HEK293 (cell line): Measurements from ENCODE around the gene ACSF2.

Source experiments
- CTCF ChIA-PET: fragments of 350-600 bp; formaldehyde crosslinking; extraction: SDS; loops from one replicate; lab custom pipeline; 2021; ENCODE audit warnings: antibody characterized with exemption; lab: Yijun Ruan, JAX
- POLR2A ChIA-PET: fragments of 300-600 bp; formaldehyde crosslinking; extraction: SDS; loops from one replicate; lab custom pipeline; 2020; ENCODE audit warnings: antibody characterized with exemption, inconsistent platforms; lab: Yijun Ruan, JAX
- H3K27ac ChIP-seq: fragments of 200-500 bp; sonication (Bioruptor generic); 2 replicates; pipeline ENCODE4 v1.5.1; 2014; ENCODE audit warnings: low read depth, low read length, control low read depth, inconsistent platforms; ENCODE audit errors: extremely low read depth
- H3K36me3 ChIP-seq, 2 experiments: fragments of 200-500 bp in 1 of 2; sonication (Bioruptor generic) in 1 of 2; 1 replicate in 1 of 2; 2 replicates in 1 of 2; pipeline ENCODE4 v1.5.1; 2014 to 2017; ENCODE audit warnings: inconsistent platforms in 2 of 2, low read length in 2 of 2; ENCODE audit not compliant: control insufficient read depth in 2 of 2, insufficient read depth in 1 of 2
- H3K4me1 ChIP-seq: fragments of 200-500 bp; sonication (Bioruptor generic); 2 replicates; pipeline ENCODE4 v1.5.1; 2014; ENCODE audit warnings: mild to moderate bottlenecking, low read length, inconsistent platforms; ENCODE audit not compliant: control insufficient read depth, insufficient read depth
- H3K4me3 ChIP-seq: 2 replicates; pipeline ENCODE4 v1.5.1; 2011; ENCODE audit warnings: low read depth, mild to moderate bottlenecking, control low read depth, low read length, moderate library complexity
- H3K9me3 ChIP-seq: fragments of 200-500 bp; sonication (Bioruptor generic); 2 replicates; pipeline ENCODE4 v1.5.1; 2014; ENCODE audit warnings: low read depth, low read length, inconsistent platforms; ENCODE audit not compliant: control insufficient read depth, insufficient read depth
- GLIS1 ChIP-seq: fragments of 450-650 bp; formaldehyde crosslinking; IDR thresholded peaks from 2 replicates; pipeline ENCODE4 v1.5.1; 2016; ENCODE audit warnings: missing biosample characterization, missing genetic modification characterization
- HOXD13 ChIP-seq: sonication (generic); formaldehyde crosslinking; IDR thresholded peaks from 2 replicates; pipeline ENCODE4 v1.8.0; 2022; ENCODE audit warnings: missing genetic modification reagents, borderline replicate concordance
- KLF8 ChIP-seq: fragments of 450-650 bp; formaldehyde crosslinking; IDR thresholded peaks from 2 replicates; pipeline ENCODE4 v1.5.1; 2016; ENCODE audit warnings: missing biosample characterization, missing genetic modification characterization
- OSR2 ChIP-seq: fragments of 450-650 bp; formaldehyde crosslinking; IDR thresholded peaks from 2 replicates; pipeline ENCODE4 v1.5.1; 2016; ENCODE audit warnings: missing biosample characterization, missing genetic modification characterization
- SETDB1 ChIP-seq: IDR thresholded peaks from one replicate; pipeline ENCODE4 v1.6.1; 2017; ENCODE audit warnings: mild to moderate bottlenecking, low read length, moderate library complexity, mixed read lengths; ENCODE audit not compliant: insufficient read length
- ZBTB17 ChIP-seq: fragments of 450-650 bp; formaldehyde crosslinking; IDR thresholded peaks from 2 replicates; pipeline ENCODE4 v1.5.1; 2016; ENCODE audit warnings: missing biosample characterization, missing genetic modification characterization
- ZBTB20 ChIP-seq: fragments of 450-650 bp; formaldehyde crosslinking; IDR thresholded peaks from 2 replicates; pipeline ENCODE4 v1.5.1; 2016; ENCODE audit warnings: missing biosample characterization, missing genetic modification characterization
- ZBTB21 ChIP-seq: fragments of 450-650 bp; formaldehyde crosslinking; IDR thresholded peaks from 2 replicates; pipeline ENCODE4 v1.5.1; 2017; ENCODE audit warnings: missing biosample characterization, missing genetic modification characterization
- ZBTB48 ChIP-seq: fragments of 450-650 bp; formaldehyde crosslinking; IDR thresholded peaks from 2 replicates; pipeline ENCODE4 v1.5.1; 2016; ENCODE audit warnings: missing biosample characterization, missing genetic modification characterization
- ZEB2 ChIP-seq: fragments of 450-650 bp; formaldehyde crosslinking; IDR thresholded peaks from 2 replicates; pipeline ENCODE4 v1.5.1; 2016; ENCODE audit warnings: missing biosample characterization, missing genetic modification characterization
- ZNF174 ChIP-seq: fragments of 450-650 bp; formaldehyde crosslinking; IDR thresholded peaks from 2 replicates; pipeline ENCODE4 v1.5.0; 2017; ENCODE audit warnings: missing biosample characterization, mild to moderate bottlenecking, missing genetic modification characterization
- ZNF184 ChIP-seq: fragments of 450-650 bp; IDR thresholded peaks from 2 replicates; pipeline ENCODE4 v1.5.1; 2018; ENCODE audit warnings: missing biosample characterization, mild to moderate bottlenecking, missing genetic modification characterization
- ZNF24 ChIP-seq: fragments of 450-650 bp; formaldehyde crosslinking; IDR thresholded peaks from 2 replicates; pipeline ENCODE4 v1.5.1; 2016; ENCODE audit warnings: missing biosample characterization, missing genetic modification characterization
- ZNF335 ChIP-seq: fragments of 450-650 bp; formaldehyde crosslinking; conservative IDR thresholded peaks from 2 replicates; pipeline ENCODE4 v1.5.1; 2016; ENCODE audit warnings: missing biosample characterization, missing genetic modification characterization
- ZNF600 ChIP-seq: fragments of 450-650 bp; formaldehyde crosslinking; IDR thresholded peaks from 2 replicates; pipeline ENCODE4 v1.5.1; 2016; ENCODE audit warnings: missing biosample characterization, missing genetic modification characterization
- ZNF629 ChIP-seq: fragments of 450-650 bp; formaldehyde crosslinking; IDR thresholded peaks from 2 replicates; pipeline ENCODE4 v1.5.1; 2017; ENCODE audit warnings: missing biosample characterization, missing genetic modification characterization
- ZNF660 ChIP-seq: fragments of 450-650 bp; IDR thresholded peaks from 2 replicates; pipeline ENCODE4 v1.5.1; 2018; ENCODE audit warnings: missing biosample characterization, mild to moderate bottlenecking, missing genetic modification characterization
- ZSCAN23 ChIP-seq: fragments of 450-650 bp; formaldehyde crosslinking; IDR thresholded peaks from 2 replicates; pipeline ENCODE4 v1.5.1; 2016; ENCODE audit warnings: missing biosample characterization, missing genetic modification characterization
- TF ChIP-seq, protein P1 (sequence below): fragments of 450-650 bp; formaldehyde crosslinking; IDR thresholded peaks from 2 replicates; pipeline ENCODE4 v1.5.0; 2017; ENCODE audit warnings: missing biosample characterization, missing genetic modification characterization, borderline replicate concordance
- TF ChIP-seq, protein P2 (sequence below): fragments of 450-650 bp; formaldehyde crosslinking; IDR thresholded peaks from 2 replicates; pipeline ENCODE4 v1.5.1; 2017; ENCODE audit warnings: missing biosample characterization, missing genetic modification characterization
- TF ChIP-seq, protein P3 (sequence below): fragments of 450-650 bp; formaldehyde crosslinking; IDR thresholded peaks from 2 replicates; pipeline ENCODE4 v1.5.1; 2016; ENCODE audit warnings: missing biosample characterization, missing genetic modification characterization
- TF ChIP-seq, protein P4 (sequence below): fragments of 450-650 bp; formaldehyde crosslinking; IDR thresholded peaks from 2 replicates; pipeline ENCODE4 v1.5.1; 2017; ENCODE audit warnings: missing biosample characterization, missing genetic modification characterization
- TF ChIP-seq, protein P5 (sequence below): fragments of 450-650 bp; formaldehyde crosslinking; IDR thresholded peaks from 2 replicates; pipeline ENCODE4 v1.5.1; 2016; ENCODE audit warnings: missing biosample characterization, missing genetic modification characterization
- TF ChIP-seq, protein P6 (sequence below): fragments of 450-650 bp; formaldehyde crosslinking; IDR thresholded peaks from 2 replicates; pipeline ENCODE4 v1.5.1; 2017; ENCODE audit warnings: missing biosample characterization, mild to moderate bottlenecking, missing genetic modification characterization, moderate library complexity

Gene ACSF2

DNA sequence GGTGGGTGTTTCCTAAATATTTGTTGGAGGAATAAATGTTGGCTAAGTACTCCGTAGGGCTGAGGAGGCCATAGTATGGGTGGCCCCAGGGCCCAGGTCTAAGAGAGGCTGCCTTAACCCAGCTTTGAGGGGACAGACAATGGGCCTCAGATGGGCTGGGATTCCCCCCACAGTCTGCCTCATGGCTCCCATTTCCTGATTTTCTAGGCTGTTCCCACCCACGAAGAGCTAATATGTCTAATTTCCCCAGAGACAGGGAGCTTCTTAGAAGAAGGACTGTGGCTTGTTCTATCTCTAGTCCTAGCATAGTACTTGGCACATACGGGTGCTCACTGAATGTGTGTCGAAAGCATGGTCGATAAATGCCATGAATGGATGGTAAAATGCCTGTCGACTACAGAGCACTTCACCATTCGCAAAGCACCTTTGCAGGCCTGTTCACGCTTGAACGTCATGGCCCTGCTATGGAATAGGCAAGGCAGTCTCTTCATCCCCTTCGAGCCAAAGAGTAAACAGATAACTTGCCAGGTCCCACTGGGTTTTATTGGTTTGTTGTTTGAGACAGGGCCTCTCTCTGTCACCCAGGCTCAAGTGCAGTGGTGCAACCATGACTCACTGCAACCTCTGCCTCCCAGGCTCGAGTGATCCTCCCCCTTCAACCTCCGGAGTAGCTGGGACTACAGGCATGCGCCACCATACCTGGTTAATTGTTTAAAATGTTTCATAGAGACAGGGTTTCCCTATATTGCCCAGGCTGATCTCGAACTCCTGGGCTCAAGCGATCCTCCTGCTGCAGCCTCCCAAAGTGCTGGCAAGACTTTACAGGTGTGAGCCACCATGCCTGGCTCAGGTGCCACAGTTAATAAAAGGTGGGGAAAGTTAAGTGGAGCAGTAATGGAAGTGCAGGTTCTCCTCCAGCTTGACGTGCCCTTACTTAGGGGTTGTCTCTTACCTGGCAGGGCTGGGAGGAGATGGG is 33.0 kb downstream of the ACSF2 start:
- no peaks in the 10 kb centered on the region for H3K9me3 ChIP-seq
- ChIA-PET POLR2A (interaction anchor here (1.0 to 1.7 kb wide), 3 partner anchors 13 to 62 kb away, joined by 4 to 5 read pairs (median 5); partner anchors contain the start of genes ACSF2 and LRRC59), CTCF (interaction anchor here (0.8 to 5.1 kb wide), 4 partner anchors 15 to 358 kb away, joined by 3 to 29 read pairs (median 11); partner anchors contain the start of genes LRRC59 and RSAD1)
- H3K27ac ChIP-seq = peak overlapping the region; percentile 25; the same call in 1 of the 2 replicates
- peaks cover 0 to 31% of the 10 kb centered on the region in 2 experiments; a peak in 1 of 3 replicates for H3K36me3 ChIP-seq
- peaks cover 17% of the 10 kb centered on the region for H3K4me1 ChIP-seq
- no peak overlapping the region for H3K4me3 ChIP-seq
- no peak for TF ChIP-seq HOXD13
- TF ChIP-seq, protein P1, sequence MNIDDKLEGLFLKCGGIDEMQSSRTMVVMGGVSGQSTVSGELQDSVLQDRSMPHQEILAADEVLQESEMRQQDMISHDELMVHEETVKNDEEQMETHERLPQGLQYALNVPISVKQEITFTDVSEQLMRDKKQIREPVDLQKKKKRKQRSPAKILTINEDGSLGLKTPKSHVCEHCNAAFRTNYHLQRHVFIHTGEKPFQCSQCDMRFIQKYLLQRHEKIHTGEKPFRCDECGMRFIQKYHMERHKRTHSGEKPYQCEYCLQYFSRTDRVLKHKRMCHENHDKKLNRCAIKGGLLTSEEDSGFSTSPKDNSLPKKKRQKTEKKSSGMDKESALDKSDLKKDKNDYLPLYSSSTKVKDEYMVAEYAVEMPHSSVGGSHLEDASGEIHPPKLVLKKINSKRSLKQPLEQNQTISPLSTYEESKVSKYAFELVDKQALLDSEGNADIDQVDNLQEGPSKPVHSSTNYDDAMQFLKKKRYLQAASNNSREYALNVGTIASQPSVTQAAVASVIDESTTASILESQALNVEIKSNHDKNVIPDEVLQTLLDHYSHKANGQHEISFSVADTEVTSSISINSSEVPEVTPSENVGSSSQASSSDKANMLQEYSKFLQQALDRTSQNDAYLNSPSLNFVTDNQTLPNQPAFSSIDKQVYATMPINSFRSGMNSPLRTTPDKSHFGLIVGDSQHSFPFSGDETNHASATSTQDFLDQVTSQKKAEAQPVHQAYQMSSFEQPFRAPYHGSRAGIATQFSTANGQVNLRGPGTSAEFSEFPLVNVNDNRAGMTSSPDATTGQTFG (tag by site-specific recombination) = no peak
- peak; percentile 69 for TF ChIP-seq ZBTB17 (tag by site-specific recombination)
- peak; percentile 30; the same call in 1 of the 2 replicates for TF ChIP-seq ZNF335 (tag by site-specific recombination)
- no peak for TF ChIP-seq SETDB1
- TF ChIP-seq, protein P2, sequence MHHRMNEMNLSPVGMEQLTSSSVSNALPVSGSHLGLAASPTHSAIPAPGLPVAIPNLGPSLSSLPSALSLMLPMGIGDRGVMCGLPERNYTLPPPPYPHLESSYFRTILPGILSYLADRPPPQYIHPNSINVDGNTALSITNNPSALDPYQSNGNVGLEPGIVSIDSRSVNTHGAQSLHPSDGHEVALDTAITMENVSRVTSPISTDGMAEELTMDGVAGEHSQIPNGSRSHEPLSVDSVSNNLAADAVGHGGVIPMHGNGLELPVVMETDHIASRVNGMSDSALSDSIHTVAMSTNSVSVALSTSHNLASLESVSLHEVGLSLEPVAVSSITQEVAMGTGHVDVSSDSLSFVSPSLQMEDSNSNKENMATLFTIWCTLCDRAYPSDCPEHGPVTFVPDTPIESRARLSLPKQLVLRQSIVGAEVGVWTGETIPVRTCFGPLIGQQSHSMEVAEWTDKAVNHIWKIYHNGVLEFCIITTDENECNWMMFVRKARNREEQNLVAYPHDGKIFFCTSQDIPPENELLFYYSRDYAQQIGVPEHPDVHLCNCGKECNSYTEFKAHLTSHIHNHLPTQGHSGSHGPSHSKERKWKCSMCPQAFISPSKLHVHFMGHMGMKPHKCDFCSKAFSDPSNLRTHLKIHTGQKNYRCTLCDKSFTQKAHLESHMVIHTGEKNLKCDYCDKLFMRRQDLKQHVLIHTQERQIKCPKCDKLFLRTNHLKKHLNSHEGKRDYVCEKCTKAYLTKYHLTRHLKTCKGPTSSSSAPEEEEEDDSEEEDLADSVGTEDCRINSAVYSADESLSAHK (tag by site-specific recombination) = no peak
- TF ChIP-seq ZBTB20 (tag by site-specific recombination) = 0 out of 2 replicates have a peak, but pooled peaks have one; percentile 20
- TF ChIP-seq, protein P3, sequence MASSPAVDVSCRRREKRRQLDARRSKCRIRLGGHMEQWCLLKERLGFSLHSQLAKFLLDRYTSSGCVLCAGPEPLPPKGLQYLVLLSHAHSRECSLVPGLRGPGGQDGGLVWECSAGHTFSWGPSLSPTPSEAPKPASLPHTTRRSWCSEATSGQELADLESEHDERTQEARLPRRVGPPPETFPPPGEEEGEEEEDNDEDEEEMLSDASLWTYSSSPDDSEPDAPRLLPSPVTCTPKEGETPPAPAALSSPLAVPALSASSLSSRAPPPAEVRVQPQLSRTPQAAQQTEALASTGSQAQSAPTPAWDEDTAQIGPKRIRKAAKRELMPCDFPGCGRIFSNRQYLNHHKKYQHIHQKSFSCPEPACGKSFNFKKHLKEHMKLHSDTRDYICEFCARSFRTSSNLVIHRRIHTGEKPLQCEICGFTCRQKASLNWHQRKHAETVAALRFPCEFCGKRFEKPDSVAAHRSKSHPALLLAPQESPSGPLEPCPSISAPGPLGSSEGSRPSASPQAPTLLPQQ (tag by site-specific recombination) = peak; percentile 78
- peak; percentile 68 for TF ChIP-seq ZNF629
- TF ChIP-seq ZBTB21 (tag by site-specific recombination) = peak; percentile 47; the same call in 1 of the 2 replicates
- TF ChIP-seq, protein P4, sequence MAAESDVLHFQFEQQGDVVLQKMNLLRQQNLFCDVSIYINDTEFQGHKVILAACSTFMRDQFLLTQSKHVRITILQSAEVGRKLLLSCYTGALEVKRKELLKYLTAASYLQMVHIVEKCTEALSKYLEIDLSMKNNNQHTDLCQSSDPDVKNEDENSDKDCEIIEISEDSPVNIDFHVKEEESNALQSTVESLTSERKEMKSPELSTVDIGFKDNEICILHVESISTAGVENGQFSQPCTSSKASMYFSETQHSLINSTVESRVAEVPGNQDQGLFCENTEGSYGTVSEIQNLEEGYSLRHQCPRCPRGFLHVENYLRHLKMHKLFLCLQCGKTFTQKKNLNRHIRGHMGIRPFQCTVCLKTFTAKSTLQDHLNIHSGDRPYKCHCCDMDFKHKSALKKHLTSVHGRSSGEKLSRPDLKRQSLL (tag by site-specific recombination) = peak; percentile 71
- TF ChIP-seq GLIS1 (tag by site-specific recombination) = peak; percentile 84
- TF ChIP-seq, protein P5, sequence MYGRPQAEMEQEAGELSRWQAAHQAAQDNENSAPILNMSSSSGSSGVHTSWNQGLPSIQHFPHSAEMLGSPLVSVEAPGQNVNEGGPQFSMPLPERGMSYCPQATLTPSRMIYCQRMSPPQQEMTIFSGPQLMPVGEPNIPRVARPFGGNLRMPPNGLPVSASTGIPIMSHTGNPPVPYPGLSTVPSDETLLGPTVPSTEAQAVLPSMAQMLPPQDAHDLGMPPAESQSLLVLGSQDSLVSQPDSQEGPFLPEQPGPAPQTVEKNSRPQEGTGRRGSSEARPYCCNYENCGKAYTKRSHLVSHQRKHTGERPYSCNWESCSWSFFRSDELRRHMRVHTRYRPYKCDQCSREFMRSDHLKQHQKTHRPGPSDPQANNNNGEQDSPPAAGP (tag by site-specific recombination) = peak; percentile 40; the same call in 1 of the 2 replicates
- no peak for TF ChIP-seq ZNF174 (tag by site-specific recombination)
- peak; percentile 63; the same call in 1 of the 2 replicates for TF ChIP-seq ZEB2 (tag by site-specific recombination)
- TF ChIP-seq ZNF24 (tag by site-specific recombination) = peak; percentile 61; the same call in 1 of the 2 replicates
- TF ChIP-seq ZSCAN23 (tag by site-specific recombination) = 0 out of 2 replicates have a peak, but pooled peaks have one; percentile 44
- TF ChIP-seq, protein P6, sequence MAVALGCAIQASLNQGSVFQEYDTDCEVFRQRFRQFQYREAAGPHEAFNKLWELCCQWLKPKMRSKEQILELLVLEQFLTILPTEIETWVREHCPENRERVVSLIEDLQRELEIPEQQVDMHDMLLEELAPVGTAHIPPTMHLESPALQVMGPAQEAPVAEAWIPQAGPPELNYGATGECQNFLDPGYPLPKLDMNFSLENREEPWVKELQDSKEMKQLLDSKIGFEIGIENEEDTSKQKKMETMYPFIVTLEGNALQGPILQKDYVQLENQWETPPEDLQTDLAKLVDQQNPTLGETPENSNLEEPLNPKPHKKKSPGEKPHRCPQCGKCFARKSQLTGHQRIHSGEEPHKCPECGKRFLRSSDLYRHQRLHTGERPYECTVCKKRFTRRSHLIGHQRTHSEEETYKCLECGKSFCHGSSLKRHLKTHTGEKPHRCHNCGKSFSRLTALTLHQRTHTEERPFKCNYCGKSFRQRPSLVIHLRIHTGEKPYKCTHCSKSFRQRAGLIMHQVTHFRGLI (tag by site-specific recombination) = no peak
- TF ChIP-seq ZNF184 (tag by site-specific recombination) = peak; percentile 69
- TF ChIP-seq KLF8 (tag by site-specific recombination) = peak; percentile 24; the same call in 1 of the 2 replicates
- peak; percentile 61; the same call in 1 of the 2 replicates for TF ChIP-seq ZNF660
- TF ChIP-seq OSR2 (tag by site-specific recombination) = peak; percentile 58; the same call in 1 of the 2 replicates
- TF ChIP-seq ZNF600 (tag by site-specific recombination) = peak; percentile 99
- TF ChIP-seq ZBTB48 = 0 out of 2 replicates have a peak, but pooled peaks have one; percentile 34
